Stimulated activated CD4-positive, alpha-beta T cell treated with anti-CD3 and anti-CD28 coated beads, TNF-alpha, amount 100 ng/mL, for 24 hours (primary cell): Measurements from ENCODE around the gene DIAPH3.

Experiments
- DNase-seq, 3 experiments: peaks; one replicate each; pipeline ENCODE4 v3.0.0-alpha.2; 2020; ENCODE audit warnings: low read depth in 3 of 3

The DIAPH3 gene

DNA sequence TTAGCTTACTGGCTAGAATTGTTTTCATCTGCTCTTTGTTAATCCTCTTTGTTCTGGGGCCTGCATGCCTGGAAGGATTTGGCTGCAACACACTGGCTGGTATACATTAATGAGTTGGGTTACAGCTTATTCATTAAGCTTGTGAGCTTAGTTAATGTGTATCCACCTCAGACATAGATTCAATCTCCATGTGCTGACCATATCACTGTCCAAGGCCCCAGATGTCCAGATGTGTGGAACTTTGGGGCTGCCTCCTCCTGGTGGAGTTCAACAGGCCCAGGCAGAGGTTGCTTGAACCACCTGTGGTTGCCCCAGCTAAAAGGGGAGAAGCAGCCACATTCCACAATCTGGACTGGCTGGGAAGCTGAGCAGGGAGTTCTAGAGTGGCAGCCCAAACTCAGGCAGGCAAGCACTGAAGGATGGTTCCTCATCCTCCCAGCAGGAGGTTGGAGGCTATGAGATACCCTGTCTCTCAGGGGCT, 5.4 kb downstream of the DIAPH3 start:
- no peak for DNase-seq

DNA sequence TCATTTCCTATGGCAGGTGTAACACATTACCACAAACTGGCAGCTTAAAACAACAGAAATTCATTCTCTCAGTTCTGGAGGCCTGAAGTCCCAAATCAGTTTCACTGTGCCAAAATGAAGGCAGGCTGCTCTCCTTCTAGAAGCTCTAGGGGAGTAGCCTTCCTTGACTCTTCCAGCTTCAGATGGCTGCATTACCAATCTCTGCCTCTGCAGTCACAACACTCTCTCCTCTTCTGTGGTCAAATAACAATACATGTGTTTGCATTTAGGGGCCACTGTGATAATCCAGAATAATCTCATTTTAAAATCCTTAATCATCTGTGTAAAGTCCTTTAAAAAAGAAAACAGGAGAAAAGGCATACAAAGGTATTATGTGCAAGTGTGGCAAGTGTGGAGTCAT, 7.8 kb downstream of the DIAPH3 start:
- DNase-seq, result no peak

DNA sequence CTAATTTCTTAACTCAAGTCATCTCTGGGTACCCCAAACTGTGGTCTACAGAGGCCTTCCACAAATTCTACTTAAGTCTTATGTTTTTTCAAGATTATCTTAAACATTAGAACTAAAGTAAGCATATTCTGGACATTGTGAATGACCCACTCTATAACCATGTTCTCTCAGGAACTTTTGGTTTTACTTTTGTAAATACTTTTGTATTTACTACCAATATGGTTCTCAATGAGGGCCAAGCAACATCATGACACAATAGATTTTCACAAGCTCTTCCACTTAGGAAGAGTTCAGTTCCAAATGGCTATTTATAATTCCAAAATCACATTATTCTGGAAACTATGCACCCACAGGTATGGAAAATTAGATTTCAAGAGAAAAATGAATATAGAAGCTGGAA, 10.8 kb downstream of the DIAPH3 start:
- DNase-seq, result no peak

DNA sequence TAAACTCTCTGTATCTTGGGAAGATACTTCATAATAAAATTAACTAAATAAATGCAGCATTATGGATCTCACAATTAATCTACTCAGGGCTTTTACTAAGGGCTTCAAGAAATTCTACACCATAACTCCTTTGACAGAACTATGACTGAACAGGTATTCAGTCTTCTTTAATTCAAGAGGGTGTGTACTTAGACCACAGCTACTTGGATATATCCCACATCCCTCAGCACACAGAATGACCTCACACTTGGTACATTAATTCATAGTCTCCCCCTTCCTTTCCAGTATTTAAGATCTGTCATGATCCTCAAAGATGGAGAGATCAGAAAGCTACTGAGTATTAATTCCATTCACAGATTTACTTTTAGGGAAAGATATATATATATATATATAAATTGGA, 11.6 kb downstream of the DIAPH3 start:
- no peak for DNase-seq

DNA sequence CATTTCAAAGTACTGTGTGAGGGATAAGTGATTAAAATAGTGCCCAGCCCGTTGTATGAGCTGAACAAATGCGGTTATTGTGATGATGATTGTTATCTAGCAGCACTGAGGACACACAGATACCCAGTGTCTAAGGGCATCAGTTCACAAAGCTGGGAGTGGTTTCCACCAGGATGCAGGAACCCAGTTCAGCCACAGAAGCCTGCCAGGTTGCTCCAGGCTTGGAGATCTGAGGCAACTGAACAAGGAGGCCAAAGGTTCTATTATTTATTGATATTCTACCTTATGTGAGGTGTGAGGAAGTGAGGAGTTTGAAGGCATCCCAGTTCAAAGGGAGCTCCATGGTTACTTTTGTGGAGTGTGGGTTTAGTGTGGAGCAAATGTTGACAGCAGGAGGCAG, 13.2 kb downstream of the DIAPH3 start:
- no peak for DNase-seq

DNA sequence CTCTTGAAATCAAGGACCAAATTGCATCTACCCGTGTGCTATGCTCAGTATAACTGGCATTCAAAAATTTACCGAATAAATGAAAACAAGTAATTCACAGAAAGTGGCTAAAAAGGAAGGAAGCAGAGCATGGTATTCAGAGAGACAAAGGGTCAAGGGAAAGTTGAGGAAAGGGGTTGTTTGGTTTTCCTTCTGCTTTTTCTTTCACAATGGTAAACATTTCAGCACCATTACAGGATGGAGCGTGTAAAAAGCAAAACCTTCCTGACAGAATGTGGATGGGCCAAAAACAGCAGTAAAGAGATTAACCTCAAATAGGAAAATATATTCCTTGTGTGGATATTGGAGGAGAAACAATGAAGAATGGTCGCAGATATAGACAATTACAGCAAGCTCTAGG, 14.8 kb downstream of the DIAPH3 start:
- no peak for DNase-seq

DNA sequence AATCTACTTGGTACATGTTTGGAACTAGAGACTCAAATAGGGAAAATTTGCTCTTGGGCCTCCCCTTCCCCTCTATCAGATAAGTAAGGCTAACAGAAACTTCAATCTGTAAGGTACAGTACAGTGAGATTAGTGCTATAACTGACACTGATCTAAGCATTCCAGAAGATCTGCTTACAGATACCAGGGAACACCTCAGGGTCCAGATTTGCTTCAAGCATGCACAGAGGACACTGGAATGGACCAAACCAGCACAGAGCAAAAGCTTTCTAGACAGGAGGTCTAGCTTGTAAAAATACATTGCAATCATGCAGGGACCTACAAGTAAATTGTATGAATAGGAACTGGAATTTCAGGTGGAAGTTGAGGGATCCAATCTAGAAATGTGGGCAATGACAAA, 16.4 kb downstream of the DIAPH3 start:
- DNase-seq, result no peak

DNA sequence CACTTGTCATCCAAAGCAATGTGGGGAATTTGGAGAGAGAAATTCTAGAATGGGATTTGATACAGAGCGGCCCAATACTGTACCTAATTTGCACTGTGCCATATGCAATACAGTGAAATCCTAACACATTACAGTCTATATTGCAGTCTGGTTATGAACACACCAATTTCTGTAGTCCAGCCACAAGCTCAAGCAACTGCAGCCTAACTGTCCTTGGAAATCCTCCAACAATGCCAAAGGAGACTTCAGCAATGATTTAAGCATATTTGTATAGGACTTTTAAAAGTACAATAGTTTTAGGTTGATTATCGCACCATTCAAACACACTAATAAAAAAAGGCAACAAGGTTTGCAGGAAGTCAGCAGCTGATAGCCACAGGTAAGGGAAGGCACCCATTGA, 17.3 kb downstream of the DIAPH3 start:
- no peak for DNase-seq

DNA sequence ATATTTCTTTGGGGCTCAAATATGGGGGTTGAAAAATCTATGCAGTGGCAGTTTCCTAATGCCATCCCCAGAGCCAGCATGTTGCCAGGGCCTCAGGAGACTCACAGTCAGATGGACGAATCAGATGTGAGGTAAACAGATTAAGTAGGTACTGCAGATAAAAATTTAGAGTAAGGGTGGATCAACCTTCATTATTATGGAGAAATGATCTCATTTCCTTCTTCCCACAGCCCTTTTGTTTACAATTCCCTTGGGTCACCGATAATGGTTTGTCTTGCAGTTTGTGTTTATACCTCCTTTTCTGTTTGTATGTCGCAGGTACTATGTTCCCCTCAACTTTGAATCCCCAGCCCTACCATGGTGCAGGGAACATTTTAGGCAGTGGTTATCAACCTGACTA, 20.0 kb downstream of the DIAPH3 start:
- no peak for DNase-seq

DNA sequence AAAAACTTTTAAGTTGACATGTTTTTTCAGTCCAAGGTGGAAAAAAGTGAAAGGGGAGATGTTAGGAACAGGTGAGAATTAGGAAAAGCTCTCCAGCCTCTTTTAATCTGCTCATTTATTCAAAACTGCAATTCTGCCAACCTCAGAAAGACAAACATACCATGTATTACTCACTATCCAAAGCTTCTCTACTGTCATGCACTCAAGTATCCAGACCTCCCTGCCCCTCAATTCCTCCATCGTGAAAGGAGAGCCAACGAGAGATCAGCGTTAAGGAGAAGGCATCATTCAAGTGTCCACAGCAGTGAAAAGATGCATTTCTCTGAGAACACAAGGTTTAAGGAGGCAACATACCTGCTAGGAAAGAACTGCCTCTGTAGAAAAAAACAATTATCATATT, 24.5 kb downstream of the DIAPH3 start:
- DNase-seq, result no peak

DNA sequence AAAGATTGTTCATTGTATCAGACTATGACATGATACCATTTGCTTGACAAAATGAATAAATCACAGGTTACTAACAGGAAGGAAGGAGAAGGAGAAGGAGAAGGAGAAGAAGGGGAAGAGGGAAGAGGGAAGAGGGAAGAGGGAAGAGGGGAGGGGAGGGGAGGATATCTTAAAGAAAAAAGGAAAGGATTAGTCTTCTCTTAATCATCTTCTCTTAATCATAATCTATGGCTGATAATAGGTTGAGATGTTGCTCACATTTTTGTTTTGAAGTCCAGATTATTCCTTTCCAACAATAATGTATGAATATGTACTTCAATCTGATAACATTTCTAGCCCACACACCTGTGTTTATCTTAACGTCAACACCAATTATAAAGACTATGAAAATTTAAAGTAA, 25.1 kb downstream of the DIAPH3 start:
- no peak for DNase-seq

DNA sequence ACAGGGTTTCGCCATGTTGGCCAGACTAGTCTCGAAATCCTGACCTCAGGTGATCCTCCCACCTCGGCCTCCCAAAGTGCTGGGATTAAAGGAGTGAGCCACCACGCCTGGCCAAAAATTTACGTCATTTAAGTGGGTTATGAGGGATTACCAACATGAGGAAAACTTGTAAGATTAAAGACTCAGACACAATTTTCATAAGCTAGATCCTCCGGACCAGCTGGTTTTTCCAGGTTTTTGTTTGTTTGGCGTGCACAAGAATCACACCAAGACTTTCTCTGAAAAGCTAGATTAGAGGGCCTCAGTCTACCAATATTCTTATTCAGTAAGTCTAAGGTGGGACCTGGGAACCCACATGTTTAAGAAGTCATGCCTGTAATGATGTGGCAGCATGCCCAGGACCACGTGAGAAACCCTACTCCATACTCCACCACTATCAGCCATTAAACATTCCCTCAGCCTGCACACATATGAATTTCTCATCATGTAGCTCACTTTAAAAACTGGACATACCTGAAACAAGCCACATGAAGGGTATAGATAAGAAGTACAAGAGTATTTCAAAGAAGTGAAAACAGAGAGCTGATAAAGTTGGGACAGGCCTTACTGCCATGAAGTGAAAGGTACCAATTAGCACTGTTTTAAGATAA, 25.7 kb downstream of the DIAPH3 start:
- DNase-seq, result no peak

DNA sequence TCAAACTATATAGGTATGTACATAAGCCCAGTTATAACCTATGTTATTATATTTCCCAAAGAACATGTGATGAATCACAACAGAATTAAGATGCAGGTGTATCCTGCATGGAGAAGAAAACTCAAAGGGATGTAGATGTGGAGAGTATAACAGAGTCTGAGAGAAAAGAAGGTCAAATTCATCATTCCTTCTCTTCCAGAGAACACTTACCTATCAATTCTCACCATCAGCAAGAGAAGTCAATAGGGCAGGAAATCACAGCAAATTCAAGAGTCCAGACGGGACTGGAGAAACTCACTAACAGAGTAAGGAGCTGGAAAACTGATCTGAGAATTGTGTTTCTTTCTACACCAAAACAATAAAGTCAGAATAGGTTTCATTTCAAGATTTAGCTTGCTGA, 28.4 kb downstream of the DIAPH3 start:
- no peak for DNase-seq

DNA sequence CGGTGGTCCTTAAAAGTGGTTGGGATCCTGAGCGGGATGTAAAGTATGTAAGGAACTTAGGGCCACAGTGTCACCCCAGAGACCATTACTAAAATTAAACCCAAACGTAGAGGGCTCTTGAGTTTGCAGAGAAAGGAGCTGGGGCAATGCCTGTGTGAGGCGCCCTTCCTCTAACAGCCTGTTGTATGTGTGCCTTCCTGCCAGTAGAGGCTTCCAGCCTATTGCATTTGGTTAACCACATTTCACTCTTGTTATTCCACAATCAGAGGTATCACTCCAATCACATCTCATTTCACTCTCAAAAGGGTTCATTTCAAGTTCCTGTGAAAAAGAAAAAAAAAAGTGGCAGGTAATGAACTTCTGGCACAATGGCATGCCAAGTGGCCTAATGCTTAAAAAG, 29.4 kb downstream of the DIAPH3 start:
- no peak for DNase-seq

DNA sequence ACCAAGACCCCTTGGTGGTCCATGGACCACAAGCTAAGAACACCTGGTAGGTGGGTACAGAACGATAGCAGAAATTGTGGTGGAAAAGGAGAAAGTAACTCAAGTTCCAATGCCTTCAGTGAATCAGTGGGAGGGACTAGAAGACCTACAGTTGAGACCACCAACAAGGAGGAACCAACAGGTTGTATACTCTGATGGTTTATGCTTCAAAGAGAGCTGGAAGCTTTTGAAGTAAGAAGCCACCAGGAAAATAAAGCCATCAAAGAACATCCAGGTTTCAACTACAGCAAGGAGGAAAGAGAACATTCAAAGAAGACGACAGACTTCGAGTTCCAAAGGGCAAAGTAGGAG, 42.4 kb downstream of the DIAPH3 start:
- no peak for DNase-seq

DNA sequence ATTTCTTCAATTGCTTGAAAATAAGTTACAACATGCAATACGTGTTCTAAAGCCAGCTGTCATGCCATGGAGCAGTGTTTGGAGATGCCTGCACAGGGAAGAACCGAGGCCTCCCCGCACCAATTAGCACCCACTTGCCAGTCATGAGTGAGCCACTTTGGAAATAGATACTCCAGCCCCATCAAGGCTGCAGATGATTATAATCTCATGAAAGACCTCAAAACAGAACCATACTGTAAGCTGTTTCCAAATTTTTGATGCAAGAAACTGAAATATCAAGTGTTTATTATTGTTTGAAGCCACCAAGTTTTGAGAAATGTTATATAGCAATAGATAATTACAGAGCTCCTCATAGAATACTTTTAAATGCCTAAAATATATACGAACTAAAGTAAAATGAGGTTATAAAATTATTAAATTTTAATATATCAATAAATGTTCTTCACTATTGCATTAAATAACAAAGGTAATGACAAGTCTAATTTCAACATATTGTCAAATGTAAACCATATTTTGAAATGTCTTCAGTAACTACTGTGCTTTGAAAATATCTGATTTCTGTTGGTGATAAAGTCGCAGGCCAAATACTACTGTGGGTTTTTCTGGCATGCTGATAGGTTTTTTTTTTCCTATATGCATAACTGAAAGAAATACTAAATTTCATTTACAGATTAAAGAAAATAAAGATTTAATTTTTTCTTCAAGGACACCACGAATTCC, 43.0 kb downstream of the DIAPH3 start:
- no peak for DNase-seq

DNA sequence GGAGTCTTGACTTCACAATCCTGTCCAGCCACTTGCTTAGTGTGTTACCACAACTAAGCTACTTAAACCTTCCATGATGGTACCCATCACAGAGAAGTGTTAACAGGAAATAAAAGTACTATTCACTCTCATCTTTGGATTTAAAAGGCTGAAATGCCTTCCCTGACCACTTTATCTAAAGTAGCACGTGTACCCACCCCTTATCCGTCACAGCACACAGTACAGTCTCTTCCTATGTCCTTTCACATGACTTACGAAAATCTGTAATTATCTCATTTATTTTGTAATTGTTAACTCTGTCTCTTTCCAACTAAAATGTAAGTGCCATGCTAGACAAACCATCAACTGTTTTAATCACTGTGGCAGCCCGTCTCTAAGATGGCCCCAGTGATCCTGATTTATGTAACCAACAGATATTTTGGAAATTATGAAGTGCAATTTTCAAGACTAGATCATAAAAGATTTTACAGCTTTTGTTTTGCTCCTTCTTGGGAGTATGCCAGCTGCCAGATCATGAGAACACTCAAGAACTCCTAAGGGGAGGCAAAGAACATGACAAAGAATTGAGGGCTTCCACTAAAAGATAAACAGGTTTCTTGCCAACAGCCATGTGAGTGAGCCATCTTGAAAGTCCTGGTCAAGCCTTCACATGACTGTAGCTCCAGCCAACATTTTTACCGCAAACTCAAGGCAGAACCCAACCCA, 44.9 kb downstream of the DIAPH3 start:
- DNase-seq, result no peak

DNA sequence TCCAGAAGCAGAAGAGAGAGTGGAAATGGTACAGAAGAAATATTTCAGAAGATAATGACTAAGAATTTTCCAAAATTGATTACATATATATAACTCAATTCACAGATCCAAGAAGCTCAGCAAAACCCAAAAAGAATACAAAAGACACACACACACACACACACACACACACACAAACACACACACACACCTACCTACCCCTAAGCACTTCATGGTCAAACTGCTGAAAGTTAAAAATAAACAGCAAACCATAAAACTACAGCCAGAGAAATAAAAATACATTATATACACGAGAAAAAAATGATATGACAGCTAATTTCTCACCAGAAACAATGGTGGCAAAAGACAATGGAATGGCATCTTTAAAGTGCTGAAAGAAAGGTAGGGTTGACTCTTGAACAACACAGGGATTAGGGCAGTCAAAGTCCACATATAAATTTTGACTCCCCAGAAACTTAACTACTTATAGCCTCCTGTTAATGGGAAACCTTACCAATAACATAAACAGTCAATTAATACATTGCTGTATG, 49.2 kb downstream of the DIAPH3 start:
- no peak for DNase-seq

DNA sequence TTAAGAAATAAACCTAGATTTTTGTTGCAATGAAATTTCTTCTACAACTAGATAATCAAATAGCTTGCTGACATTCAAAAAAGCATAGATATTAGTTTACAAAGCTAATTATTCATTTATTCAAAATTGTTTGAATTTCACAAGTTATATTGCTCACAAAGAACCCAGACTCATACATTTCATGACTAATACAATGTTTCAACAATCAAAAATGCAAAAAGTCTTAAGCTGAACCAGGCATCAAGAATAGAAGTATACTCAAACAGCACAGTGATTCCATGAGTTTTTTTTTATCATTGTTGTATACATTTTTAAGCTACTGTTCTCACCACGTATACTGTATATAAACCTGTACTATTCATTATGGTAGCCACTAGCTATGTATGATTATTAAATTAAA, 51.0 kb downstream of the DIAPH3 start:
- no peak for DNase-seq

DNA sequence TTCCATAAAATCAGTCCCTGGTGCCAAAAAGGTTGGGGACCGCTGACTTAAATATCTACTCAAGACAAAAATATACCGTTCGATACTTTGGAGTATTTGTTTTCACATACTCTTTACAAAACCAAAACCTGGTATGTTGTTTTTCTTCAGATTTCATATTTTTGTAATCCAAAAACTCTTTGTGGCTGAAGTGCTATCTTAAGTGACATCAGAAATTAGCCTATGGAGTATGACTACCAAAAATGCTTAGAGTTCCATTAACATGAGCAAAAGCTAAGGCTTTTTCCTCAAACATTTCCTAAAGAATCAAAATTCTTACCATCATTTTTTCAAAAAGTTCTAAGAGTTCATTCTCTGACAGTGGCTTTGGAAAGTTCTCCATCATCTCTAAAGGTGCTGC, 52.0 kb downstream of the DIAPH3 start:
- no peak for DNase-seq

DNA sequence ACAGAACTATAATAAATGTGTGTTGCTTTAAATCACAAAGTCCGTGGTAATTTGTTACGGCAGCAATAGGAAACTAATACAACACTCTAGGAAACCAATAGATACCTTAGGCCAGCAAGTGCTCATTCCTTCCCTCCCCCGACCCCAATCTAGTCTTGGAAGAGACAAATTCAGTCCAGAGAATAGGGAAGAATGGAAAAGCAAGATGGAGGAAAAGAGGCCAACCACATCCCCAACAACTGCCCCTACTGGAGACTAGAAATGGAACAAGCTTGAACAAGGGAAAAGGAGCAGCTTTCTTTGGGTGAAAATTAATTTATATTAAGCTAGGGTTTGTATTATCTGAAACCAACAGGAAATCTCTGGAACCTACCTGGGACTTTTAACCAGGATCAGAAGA, 54.4 kb downstream of the DIAPH3 start:
- DNase-seq, result no peak

DNA sequence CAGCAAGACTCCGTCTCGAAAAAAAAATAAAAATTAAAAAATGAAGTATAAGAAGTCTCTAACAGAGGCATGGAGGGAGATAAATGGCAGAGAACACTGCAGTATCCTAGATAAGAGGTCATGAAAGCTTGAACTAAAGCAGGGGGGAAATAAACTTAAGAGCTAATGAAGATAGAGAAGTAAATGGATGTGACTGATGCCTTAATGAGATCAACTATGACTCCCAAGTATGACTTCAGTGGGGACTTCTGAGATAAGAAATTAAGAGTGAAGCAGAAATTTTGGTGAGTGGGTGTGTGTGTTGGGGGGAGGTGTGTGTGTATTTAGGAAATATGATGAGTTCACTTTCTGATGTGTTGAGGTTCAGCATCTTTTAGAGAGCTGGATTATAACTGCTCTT, 55.1 kb downstream of the DIAPH3 start:
- DNase-seq, result no peak
